Dendritic cell treated with granulocyte-macrophage colony-stimulating factor and Interleukin-4, amounts not matched to agents 40 ng/mL and 50 ng/mL, for 4 days (primary cell): ENCODE results near the gene SMARCD3.
A peak's percentile ranks its signal among the peaks of the same experiment; 100 is the strongest.

Experiments used
- H3K27ac Mint-ChIP-seq: one replicate; pipeline ENCODE4 v1.8.0; 2022; ENCODE audit warnings: mild to moderate bottlenecking, mixed read lengths
- H3K27me3 Mint-ChIP-seq: one replicate; pipeline ENCODE4 v1.8.0; 2022; ENCODE audit warnings: mild to moderate bottlenecking, mixed read lengths
- H3K36me3 Mint-ChIP-seq: one replicate; pipeline ENCODE4 v1.8.0; 2022; ENCODE audit warnings: low read depth, mixed read lengths
- H3K4me1 Mint-ChIP-seq: one replicate; pipeline ENCODE4 v1.8.0; 2022; ENCODE audit warnings: low read depth, mixed read lengths
- H3K4me3 Mint-ChIP-seq: one replicate; pipeline ENCODE4 v1.8.0; 2022; ENCODE audit warnings: mild to moderate bottlenecking, moderate library complexity, mixed read lengths
- H3K9me3 Mint-ChIP-seq: one replicate; pipeline ENCODE4 v1.8.0; 2022; ENCODE audit warnings: mixed read lengths
- intact Hi-C: fragments of 100-400 bp; cut with micrococcal nuclease; formaldehyde crosslinking; loops from one replicate; pipeline ENCODE4 v1.15.0; 2022

SMARCD3 gene

DNA sequence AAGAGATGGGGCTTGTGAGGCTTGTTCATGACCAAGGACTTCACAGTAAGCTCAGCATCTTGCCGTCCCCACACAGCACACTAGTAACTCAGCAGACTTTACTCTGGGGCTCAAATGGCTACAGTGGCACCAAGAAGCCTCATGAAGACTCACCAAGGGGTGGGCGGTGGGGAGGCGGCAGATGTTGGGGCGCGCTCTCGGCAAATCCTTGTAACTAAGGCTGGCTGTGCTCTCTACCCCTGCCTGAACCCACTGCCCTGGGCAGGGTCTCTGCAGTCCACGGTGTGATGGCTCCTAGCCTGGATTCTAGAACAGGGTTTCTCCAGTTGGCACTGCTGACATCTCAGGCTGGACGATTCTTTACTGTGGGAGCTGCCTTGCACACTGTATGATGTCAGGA, 12.4 kb upstream of the SMARCD3 start:
- H3K36me3 Mint-ChIP-seq: no peaks in the 10 kb centered on the region
- intact Hi-C loops: no loop called here
- no peak overlapping the region for H3K27ac Mint-ChIP-seq
- H3K27me3 Mint-ChIP-seq: peaks cover 28% of the 10 kb centered on the region
- no peaks in the 10 kb centered on the region for H3K9me3 Mint-ChIP-seq
- no peak overlapping the region for H3K4me3 Mint-ChIP-seq
- no peaks in the 10 kb centered on the region for H3K4me1 Mint-ChIP-seq

DNA sequence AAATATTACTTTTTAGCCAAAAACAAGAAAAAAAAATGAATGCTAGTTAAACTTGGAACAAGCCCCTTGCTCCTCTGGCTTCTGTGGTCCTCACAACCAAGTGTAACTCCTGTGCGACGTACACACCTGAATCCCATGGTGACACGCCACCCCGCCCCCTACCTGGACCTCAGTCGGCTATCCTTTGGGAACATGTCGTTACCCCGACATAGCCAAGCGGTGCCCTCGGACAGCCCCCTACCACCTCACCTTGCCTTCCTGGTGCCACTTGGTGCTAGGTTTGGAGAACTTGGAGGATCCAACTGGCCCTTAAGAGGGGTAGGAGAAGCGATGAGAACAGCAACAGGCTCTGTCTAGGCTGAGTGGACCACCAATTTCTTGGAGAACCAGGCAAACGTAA, 12.0 kb upstream of the SMARCD3 start:
- Mint-ChIP-seq H3K4me3 (no peak overlapping the region), H3K27me3 (peaks cover 32% of the 10 kb centered on the region), H3K27ac (no peak overlapping the region), H3K4me1 (no peaks in the 10 kb centered on the region), H3K9me3 (no peaks in the 10 kb centered on the region), H3K36me3 (no peaks in the 10 kb centered on the region)
- intact Hi-C loops: no loop called here

DNA sequence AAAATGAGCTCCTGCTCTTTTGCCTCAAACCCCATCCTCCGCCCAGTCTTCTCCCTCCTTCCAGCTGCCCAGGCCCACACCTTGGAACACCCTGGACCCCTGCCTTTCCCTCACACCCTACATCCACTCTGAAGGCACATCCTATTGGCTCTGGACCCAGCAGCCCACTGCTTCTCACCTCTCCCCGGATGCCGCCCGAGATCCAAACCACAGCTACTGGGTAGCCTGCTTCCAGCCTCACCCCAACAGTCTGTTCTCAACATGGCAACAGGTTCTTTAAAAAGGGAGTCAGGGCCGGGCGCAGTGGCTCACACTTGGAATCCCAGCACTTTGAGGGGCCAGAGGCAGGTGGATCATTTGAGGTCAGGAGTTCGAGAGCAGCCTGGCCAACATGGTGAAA, 9.5 kb upstream of the SMARCD3 start:
- no peaks in the 10 kb centered on the region for H3K36me3 Mint-ChIP-seq

DNA sequence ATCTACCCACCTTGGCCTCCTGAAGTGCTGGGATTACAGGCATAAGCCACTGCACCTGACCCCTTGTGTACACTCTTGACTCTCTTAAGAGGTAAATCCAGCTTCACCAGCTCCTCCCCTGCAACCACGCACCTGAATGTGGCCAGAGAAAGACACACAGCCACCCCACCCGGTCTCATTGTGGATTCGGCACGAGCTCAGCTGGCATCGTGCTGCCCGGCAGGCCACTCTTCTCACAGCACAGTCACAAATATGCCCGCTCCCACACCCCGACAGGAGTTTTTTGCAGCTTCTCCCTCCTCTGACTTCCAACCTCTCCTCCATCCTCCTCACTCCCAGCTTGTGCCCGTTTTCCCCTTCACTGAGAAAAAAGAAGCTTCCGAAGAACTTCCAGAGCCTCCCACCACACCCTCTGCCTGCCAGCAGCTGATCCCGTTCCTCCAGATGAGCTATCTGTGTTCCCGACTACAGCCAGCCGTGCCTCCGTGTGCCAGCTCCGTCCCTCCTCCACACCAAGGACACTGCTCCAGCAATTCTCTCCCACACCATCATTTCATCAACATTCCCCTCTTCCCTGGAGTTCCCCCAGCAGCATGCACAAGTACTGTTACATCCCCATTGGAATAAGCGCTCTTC, 8.0 kb upstream of the SMARCD3 start:
- peaks cover 8% of the 10 kb centered on the region for H3K4me1 Mint-ChIP-seq
- H3K27ac Mint-ChIP-seq: no peak overlapping the region
- H3K36me3 Mint-ChIP-seq: no peaks in the 10 kb centered on the region
- no peak overlapping the region for H3K4me3 Mint-ChIP-seq
- H3K9me3 Mint-ChIP-seq: no peaks in the 10 kb centered on the region
- peaks cover 58% of the 10 kb centered on the region for H3K27me3 Mint-ChIP-seq
- intact Hi-C loops: no loop called here

More for the DNA sequence above, 9.5 kb upstream of the SMARCD3 start:
- Mint-ChIP-seq H3K9me3 (no peaks in the 10 kb centered on the region), H3K27me3 (peaks cover 51% of the 10 kb centered on the region), H3K27ac (no peak overlapping the region), H3K4me1 (no peaks in the 10 kb centered on the region), H3K4me3 (no peak overlapping the region)
- intact Hi-C loops: no loop called here

DNA sequence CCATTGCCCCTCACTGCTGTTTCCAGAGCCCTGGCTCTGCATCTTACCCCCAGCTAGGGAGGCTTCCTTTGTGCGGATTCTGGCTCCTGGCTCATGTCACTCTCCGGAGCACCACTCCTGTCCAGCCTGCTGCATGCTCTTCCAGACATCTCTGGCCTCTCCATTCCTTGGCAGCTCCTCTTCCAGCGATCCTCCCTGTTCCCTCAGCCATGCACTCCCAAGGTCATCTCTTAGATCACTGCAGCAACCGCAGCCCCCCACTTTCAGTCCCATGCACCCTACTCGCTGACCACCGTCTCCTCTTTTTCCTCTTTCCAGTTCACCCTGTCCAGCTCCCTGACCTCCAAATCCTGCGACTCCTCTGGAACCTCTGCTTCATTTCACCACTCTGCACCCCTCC, 6.9 kb upstream of the SMARCD3 start:
- Mint-ChIP-seq H3K9me3 (no peaks in the 10 kb centered on the region), H3K4me3 (no peak overlapping the region), H3K36me3 (no peaks in the 10 kb centered on the region), H3K4me1 (peaks cover 17% of the 10 kb centered on the region), H3K27me3 (peaks cover 65% of the 10 kb centered on the region), H3K27ac (no peak overlapping the region)
- intact Hi-C loops: no loop called here

DNA sequence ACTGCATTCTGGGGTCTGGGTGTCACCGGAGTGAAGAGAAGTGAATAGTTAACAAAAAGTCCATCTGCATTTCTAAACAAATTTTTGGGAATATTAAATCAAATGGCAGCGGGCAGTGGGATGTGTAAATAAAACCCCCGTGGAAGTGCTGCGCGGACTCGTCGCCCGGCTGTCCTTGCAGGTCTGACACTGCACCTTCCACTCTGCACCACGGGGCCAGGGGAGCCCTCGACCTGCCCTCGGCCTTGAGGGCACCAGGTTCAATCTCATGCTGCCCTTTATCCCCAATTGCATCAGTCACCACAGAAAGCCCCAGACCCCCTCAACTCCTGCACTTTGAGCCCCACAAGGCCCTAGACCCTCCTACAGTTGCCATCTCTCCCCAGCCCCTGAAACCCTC, 6.4 kb upstream of the SMARCD3 start:
- peaks cover 23% of the 10 kb centered on the region for H3K4me1 Mint-ChIP-seq
- H3K36me3 Mint-ChIP-seq: no peaks in the 10 kb centered on the region
- intact Hi-C loops: no loop called here
- H3K9me3 Mint-ChIP-seq: no peaks in the 10 kb centered on the region
- no peak overlapping the region for H3K4me3 Mint-ChIP-seq
- no peak overlapping the region for H3K27ac Mint-ChIP-seq
- H3K27me3 Mint-ChIP-seq: peaks cover 70% of the 10 kb centered on the region

DNA sequence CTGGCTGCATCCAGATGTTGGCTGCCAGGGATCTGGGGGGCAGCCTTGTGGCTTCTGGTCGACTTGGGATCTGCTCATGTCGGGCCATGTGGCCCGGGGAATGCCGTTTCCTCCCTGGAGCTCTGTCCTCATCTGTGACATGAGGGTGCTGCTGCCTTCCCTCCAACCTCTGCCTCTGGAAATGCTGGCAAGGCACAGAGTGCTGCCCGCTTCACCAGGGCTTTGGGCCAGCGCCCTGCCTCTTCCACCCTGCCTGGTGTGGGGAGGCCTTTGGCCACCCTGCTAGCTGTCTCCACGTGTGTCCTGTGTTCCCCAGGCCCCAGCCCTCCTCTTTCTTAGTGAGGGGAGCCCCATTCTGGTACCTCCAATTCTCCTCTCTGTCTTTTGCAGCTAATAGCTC, 5.8 kb upstream of the SMARCD3 start:
- Mint-ChIP-seq H3K27me3 (peaks cover 74% of the 10 kb centered on the region), H3K27ac (no peak overlapping the region), H3K9me3 (no peaks in the 10 kb centered on the region), H3K36me3 (no peaks in the 10 kb centered on the region), H3K4me1 (peaks cover 28% of the 10 kb centered on the region), H3K4me3 (no peak overlapping the region)
- intact Hi-C loops: no loop called here

DNA sequence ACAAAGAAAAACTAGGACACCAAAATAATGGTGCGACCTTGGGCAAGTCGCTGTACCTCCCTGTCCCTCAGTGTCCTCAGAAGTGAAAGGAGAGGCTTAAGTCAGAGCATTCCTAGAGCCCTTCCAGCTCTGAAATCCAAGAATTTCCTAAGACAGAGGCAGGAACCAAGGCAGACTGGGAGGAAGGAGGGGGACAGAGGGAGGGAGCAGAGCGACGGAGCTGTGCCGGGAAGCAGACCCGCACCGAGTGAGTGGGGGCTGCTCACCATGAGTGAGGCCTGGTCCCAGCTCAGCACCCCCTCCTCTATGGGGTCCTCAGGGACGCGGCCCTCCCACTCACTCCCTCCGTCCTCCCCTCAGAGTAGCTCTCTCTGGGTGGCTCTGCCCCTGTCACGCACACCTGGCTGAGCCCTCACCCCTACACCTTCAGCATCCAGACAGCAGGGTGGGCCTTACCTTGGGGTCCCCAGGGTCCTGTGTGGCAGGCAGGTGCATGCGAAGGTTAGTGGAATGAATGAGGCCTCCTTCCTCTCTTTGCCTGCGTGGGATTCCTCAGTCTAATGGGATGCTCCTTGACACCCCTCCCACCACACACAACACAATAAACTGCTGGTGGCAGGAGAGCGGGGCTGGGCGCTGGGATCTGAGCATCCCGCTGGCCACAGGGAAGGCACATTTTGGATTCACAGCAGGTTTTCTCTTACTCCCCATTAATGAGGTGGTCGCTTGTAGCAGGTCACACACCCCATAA, 4.6 kb upstream of the SMARCD3 start:
- Mint-ChIP-seq H3K27ac (no peak overlapping the region), H3K27me3 (peaks cover 82% of the 10 kb centered on the region), H3K4me3 (no peak overlapping the region), H3K36me3 (no peaks in the 10 kb centered on the region), H3K9me3 (no peaks in the 10 kb centered on the region), H3K4me1 (peaks cover 37% of the 10 kb centered on the region)
- intact Hi-C loops: no loop called here

DNA sequence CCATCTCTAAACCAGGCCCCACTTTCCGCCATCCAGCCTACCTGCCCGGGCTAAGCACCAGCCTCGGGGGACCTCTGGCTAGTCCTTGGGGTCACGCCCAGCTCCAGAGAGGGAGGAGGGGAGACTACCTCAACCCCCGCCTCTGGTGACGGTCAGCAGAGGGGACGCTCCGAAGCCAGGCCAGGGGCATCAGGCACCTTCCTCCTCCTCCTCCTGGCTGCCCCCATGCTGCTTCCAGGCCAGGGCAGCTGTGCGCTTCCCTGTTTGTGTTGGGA, 4.0 kb upstream of the SMARCD3 start:
- H3K9me3 Mint-ChIP-seq: no peaks in the 10 kb centered on the region
- no peaks in the 10 kb centered on the region for H3K36me3 Mint-ChIP-seq
- peaks cover 83% of the 10 kb centered on the region for H3K27me3 Mint-ChIP-seq
- no peak overlapping the region for H3K4me3 Mint-ChIP-seq
- peaks cover 43% of the 10 kb centered on the region for H3K4me1 Mint-ChIP-seq
- intact Hi-C loops: no loop called here
- no peak overlapping the region for H3K27ac Mint-ChIP-seq

DNA sequence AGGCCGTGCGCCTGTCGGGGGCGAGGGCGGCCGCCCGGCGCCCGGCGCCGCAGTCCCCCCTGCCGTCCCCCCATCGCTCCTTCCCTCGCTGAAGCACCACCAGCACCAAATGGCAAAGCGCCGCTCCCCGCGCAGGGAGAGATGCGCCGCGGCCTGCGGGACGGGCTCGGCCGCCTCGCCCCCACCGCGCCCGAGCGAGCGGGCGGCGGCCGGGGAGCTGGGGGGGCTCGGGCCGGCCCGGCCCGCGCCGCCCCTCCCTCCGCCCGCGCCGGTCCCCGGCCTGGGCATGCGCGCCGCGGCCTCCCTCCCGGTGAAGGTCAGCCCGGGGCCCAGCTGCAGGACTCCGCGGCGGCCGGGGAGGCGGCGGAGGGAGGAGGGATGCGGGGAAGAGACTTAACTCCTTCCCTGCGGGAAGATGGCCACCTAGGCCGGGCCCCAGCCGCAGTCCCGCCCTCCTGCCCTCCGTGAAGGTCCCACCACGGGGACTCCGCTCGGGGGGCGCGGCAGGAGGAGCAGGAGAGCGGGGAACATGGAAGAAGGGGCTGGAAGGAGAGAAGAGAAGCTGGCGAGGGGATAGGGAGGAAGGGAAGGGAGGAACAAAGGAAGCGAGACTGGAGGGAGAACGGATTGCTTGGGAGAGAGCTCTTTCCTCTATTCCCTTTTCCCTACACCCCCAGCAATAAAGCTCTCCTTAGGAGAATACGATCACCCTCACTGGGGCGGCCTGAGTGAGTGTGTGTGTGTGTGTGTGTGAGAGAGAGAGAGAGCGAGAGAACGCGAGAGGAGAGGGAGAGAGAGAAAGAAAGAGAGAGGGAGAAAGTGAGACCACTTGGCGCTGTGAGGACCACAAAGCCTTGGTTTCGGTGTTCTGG, 3.4 kb upstream of the SMARCD3 start:
- Mint-ChIP-seq H3K4me1 (peaks cover 44% of the 10 kb centered on the region), H3K36me3 (no peaks in the 10 kb centered on the region), H3K9me3 (no peaks in the 10 kb centered on the region), H3K27ac (no peak overlapping the region), H3K27me3 (peaks cover 86% of the 10 kb centered on the region), H3K4me3 (peak overlapping the region; percentile 69)
- intact Hi-C loops: no loop called here

DNA sequence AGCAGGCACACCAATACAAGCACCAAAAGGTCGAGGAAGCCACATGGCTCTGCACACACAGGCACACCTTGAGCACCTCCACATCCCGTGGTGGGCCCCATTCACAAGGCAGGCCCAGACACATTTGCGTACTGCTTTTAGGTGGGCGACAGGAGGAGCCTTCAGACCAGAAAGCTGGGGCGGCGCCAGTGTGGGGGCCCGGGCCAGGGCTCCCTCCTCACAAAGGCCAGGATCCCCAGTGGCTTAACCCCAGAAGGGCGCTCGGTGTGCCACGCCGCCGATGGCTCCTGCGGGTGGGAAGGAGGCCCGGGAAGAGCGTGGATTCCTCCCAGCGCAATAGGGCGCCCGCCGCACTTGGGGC, 2.8 kb upstream of the SMARCD3 start:
- Mint-ChIP-seq H3K36me3 (no peaks in the 10 kb centered on the region), H3K9me3 (no peaks in the 10 kb centered on the region), H3K27ac (no peak overlapping the region), H3K4me1 (peaks cover 44% of the 10 kb centered on the region), H3K4me3 (peak overlapping the region; percentile 15), H3K27me3 (peaks cover 87% of the 10 kb centered on the region)
- intact Hi-C loops: no loop called here

DNA sequence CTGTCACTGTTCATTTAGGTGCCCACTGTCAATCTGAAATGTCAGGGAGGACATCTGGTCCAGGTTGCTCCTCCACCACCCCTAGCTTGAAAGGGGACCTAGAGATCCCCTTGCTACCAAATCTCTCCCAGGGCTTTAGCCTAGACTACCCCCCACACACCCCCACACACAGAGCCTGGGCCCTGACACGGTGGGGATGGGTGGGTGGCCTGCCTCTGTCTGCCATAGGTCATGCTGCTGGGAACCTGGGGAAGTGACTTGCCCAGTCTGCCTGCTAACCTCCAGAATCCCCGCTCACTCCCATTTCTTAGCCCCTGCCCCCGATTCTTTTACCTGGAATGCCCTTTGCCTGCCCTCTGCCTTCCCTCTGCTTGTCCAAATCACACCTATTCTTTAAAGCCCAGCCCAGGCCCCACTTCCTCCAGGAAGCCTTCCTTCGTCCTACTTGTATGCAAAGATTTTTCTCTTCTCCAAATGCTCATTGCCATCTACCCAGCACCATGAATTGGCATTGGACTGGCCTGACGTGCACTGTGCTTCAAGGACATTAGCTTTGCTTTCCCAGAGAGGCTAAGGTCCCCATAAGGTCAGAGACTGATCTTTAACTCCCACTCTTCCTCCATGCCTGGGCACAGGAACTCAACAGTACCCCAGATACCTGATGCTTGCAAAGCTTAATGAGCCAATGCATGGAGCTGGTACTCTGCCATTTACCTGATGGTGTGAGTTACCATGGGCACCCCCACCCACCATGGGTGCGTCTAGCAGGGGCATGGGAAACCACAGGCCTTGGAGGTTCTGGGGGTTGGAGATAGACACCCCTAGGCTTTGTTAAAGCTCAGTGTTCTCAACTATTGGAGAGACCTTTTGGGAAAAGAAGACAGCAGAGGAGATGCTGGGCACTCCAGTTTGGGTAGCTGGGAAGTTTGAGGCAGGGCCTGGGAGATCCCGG, 2.0 kb upstream of the SMARCD3 start:
- H3K9me3 Mint-ChIP-seq: no peaks in the 10 kb centered on the region
- no peak overlapping the region for H3K4me3 Mint-ChIP-seq
- no peak overlapping the region for H3K27ac Mint-ChIP-seq
- intact Hi-C loops: no loop called here
- H3K36me3 Mint-ChIP-seq: no peaks in the 10 kb centered on the region
- H3K27me3 Mint-ChIP-seq: peaks cover 88% of the 10 kb centered on the region
- H3K4me1 Mint-ChIP-seq: peaks cover 44% of the 10 kb centered on the region

DNA sequence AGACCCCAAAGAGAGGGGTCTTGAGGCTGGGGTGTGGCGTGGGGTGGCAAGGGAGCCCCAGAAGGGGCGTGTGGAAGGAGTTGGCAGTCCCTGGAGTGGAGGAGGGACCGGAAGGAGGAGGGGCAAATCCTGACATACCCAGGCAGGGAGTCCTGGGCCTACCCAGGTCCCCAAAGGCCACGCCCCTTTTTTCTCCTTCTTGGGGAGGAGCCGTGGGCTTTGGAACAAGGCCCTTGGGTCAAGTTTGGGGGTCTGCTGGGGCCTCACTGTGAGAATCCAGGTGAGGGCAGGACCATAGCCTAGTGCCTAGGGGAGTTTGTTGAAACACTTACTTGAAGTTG, 1.2 kb upstream of the SMARCD3 start:
- no peaks in the 10 kb centered on the region for H3K36me3 Mint-ChIP-seq
- H3K9me3 Mint-ChIP-seq: no peaks in the 10 kb centered on the region
- H3K27me3 Mint-ChIP-seq: peaks cover 88% of the 10 kb centered on the region
- H3K4me1 Mint-ChIP-seq: peaks cover 44% of the 10 kb centered on the region
- intact Hi-C loops: no loop called here
- H3K27ac Mint-ChIP-seq: peak overlapping the region; percentile 45
- H3K4me3 Mint-ChIP-seq: peak overlapping the region; percentile 59
